Activated gamma-delta T cell treated with Interleukin-2 at 50 U/mL for 16 hours (primary cell): Measurements from ENCODE around the gene DPP3.
"Not testable (repeated sequence)": the region's sequence is repeated elsewhere in the genome, so short reads cannot be mapped to it uniquely, and the experiment has no call there.

ENCODE experiments used
- DNase-seq: peaks from one replicate; pipeline ENCODE4 v3.0.0-alpha.2; 2020

Gene DPP3

DNA sequence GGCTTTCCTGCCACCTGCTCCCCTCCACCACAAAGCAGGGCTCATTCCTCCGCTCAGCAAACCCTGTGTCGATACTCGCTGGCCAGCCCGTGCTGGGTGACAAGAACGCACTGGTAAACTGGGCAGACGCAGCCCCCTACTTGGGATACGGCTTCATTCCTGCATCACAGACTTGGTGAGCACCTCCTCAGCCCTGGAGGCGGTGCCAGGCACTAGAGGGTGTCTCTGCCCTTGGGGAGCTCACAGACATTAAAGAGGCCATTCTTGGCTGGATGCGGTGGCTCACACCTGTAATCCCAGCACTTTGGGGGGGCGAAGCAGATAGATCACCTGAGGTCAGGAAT, 59.6 kb downstream of the DPP3 start:
- no peak for DNase-seq

DNA sequence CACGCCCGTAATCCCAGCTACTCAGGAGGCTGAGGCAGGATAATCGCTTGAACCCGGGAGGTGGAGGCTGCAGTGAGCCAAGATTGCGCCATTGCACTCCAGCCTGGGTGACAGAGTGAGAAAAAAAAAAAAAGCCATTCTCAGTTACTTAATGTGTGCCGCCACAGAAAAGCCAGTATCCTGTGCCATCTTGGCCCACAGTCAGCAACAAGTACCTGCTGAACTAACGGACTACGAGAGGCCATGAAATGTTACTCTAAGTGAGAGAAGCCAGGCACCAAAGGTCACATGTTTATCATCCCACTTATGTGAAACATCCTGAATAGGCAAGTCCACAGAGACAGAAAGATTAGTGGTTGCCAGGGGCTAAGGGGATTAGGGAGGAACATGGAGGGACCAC, 60.4 kb downstream of the DPP3 start:
- not testable (repeated sequence) for DNase-seq

DNA sequence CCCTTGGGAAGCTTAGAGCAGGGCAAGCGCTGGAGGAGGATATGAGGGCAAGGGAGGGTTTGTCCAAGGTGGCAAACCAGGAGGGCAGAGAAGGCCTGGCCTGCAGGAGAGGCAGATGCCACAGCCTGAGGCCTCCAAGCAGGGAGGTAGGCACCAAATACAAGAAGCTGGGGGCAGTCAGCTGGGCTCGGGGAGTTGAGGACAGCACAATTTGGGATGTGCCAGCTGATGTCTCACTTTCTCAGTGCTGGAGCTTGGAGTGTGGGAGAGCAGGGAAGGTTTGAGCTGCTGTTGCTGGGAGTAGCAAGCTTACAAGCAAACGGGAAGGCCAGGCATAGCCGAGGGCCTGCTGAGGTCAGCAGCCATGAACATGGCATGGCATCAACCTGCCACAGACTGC, 61.7 kb downstream of the DPP3 start:
- no peak for DNase-seq

DNA sequence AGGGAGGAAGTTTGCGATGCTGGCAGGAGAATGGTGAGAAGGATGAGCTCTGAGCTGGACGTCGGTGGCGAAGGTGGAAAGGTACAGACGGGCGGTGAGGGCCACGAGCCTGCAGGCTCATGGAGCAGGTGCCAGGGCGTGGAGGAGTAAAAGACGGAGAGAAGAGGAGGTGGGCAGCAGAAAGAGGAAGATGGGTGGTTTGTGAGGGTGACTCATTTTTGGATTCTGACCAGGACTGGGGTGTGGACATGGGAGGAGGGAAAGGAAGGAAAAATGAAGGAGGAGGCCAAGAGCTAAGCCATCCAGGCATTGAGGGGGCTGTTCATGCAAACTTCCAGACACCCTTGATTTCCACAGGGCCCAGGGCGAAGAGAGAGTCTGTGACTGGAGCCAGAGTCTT, 62.1 kb downstream of the DPP3 start:
- no peak for DNase-seq

DNA sequence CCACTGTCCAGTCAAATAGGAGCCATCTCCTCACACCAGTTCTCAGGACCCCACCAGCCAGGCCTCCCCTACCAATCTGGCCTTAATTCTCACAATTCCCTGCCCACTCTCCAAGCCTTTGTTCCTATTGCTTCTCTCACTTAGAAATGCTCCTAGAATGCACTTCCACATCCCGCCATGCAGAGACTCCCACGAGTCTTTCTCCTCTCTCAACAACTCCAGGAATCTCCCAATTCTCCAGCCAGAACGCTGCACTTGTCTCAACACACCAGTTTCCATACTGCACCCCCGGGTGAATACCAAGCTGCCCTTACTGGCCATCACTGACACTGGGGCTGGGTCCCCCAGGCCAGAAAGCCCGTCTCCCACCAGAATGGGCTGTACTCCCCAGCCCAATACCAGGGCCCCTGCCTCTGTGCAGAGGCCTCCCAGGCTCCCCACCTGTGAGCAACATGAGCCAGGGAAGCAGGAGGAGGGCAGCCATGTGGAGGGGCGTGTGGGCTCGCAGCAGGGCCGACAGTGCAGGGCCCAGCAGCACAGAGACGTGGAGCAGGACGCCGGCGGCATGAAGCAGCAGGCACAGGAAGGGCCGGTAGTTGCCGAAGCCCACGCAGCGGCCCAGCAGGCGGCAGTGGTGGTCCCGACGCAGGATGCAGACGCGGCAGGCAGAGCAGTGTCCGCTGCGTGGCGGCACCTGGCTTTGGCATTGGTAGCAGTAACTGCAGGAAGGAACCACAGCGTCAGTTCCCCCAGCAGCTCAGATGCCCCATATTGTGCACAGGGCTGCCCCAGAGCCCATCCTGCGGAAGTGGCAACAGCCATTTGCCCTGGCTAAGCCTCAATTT, 63.3 kb downstream of the DPP3 start:
- DNase-seq: peak; percentile 75

DNA sequence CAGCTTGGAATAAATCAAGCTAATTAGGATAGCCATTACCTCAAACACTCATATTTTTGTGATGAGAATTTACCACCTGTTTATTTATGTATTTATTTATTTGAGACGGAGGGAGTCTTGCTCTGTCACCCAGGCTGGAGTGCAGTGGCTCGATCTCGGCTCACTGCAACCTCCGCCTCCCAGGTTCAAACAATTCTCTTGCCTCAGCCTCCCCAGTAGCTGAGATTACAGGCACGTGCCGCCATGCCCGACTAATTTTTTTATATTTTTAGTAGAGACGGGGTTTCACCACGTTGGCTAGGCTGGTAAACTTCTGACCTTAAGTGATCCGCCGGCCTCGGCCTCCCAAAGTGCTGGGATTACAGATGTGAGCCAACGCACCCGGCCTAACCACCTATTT, 64.7 kb downstream of the DPP3 start:
- not testable (repeated sequence) for DNase-seq

DNA sequence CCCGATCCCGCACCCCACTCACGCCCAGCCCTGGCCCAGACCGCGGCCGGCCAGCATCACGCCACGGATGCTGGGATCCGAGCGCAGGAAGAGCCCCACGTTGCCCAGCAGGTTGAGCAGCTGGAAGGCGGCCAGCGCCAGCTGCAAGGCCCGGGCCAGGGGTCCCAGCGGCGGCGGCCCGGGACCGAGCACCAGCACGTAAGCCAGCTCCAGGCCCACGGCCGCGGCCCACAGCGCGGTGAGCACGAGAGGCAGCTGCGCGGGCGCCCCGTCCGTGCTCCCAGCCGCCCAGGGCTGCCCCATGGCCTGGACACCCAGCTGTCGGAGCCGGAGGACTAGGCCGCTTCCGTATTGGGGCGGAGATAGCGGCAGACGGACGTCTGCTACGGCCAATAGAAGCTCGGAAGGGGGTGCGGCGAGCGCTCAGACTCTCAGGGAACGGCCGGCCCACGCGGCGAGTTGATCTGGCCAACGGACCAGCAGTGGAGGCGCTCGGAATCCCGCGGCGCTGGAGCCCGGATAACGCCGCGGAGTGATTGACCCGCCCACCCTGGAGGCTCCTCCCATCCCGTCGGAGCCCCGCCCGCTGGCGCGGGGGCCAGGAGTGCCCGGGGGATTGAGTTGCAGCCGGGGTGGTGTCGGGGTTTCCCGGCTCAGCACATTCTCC, 65.6 kb downstream of the DPP3 start, which contains the start of gene ZDHHC24:
ZDHHC24 (minus strand) TSS at position 348 of the 667 bp plus-strand sequence; CDS start at position 303, 45 bp downstream.
- peak; percentile 74 for DNase-seq

DNA sequence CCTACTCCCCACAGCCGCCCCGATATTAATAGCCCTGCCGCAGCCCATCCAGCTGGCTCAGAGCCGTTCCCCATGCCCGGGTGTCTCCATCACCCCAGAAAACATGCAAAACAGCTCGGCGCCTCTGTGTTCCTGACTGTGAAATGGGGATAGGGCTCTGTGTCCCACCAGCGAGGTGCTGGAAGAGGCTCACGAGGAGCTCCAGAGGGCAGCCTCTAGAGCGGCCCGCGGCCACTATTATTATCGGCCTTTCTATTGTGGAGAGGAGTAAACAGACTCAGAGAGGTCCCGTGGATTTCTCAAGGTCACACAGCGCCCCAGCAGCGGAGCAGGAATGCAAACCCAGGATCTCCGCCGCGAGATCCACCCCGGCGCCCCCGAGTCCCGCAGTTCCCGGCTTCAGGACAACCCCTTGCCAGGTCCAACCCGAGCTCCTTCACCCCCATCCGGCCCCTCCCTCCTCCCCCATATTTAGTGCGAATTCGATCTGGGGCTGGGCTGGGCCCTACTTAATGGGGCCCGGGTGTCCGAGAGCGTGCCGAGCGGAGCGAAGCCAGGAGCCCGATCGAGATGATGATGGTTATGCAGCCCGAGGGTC, 66.2 kb downstream of the DPP3 start, which contains the start of gene ACTN3:
ACTN3 (plus strand) TSS at position 536 of the 598 bp plus-strand sequence; CDS start at position 571, 35 bp downstream.
- no peak for DNase-seq

DNA sequence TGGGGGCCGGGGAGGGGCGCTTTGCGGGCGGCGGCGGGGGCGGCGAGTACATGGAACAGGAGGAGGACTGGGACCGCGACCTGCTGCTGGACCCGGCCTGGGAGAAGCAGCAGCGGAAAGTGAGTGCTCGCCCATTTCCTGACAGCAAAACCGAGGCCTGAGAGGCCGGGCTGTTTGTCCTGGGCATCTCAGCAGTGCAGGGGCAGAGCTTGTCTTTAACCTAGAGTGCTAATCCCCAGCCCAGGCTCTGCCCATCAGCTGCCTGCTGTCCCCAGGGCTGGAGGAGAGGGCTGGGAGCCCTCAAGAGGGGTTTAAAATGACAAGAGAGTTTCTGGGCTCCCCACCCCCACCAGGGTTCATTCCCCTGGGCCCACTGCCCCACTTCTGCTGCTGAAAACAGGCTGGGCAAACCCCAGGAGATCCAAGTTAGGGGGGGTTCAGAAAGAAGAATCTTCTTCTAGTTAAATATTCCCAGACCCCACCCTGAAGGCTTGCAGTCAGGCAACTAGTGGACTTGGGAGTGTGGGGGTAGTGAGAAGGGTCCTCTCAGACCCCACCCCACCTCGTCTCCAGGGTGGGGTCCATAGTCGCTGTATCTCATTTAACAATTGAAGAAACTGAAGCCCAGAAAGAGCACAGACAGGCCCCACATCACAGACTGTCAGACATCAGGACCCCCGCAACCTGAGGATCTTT, 66.9 kb downstream of the DPP3 start:
- DNase-seq: no peak

DNA sequence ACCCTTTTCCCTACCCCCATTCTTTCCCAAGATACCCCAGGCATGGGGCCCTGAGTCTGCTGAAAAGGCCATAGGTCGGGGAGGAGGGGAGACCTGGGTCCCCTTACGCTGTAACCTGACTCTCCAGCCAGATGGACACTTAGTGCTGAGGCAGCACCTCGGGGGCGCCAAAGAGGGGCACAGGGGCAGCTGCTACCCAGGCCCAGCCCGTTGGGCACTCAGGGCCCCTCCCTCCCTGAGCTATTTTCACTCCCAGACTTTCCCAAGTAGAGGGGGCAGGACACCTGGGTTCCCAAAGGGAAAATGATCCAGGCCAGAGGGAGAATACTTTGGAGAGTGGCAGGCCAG, 67.4 kb downstream of the DPP3 start:
- no peak for DNase-seq

DNA sequence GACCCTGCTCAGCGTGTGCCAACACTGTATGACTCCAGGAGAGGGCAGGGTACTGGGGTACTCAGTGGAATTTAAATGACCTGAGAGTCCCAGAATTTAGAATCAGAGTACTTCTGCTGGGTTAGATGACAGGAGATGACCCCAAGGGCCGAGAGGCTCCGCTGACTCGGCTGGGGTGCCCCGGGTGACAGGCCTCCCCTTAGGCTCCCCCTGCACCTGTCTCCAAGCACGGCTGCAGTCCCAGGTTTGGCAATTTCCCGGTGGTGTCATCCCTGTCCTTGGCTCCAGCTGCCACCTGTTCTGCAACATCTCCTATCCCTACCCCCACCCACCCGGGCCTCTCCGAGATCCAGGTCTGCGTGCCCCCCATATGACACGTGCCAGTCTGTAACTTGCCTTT, 67.8 kb downstream of the DPP3 start:
- DNase-seq: no peak

DNA sequence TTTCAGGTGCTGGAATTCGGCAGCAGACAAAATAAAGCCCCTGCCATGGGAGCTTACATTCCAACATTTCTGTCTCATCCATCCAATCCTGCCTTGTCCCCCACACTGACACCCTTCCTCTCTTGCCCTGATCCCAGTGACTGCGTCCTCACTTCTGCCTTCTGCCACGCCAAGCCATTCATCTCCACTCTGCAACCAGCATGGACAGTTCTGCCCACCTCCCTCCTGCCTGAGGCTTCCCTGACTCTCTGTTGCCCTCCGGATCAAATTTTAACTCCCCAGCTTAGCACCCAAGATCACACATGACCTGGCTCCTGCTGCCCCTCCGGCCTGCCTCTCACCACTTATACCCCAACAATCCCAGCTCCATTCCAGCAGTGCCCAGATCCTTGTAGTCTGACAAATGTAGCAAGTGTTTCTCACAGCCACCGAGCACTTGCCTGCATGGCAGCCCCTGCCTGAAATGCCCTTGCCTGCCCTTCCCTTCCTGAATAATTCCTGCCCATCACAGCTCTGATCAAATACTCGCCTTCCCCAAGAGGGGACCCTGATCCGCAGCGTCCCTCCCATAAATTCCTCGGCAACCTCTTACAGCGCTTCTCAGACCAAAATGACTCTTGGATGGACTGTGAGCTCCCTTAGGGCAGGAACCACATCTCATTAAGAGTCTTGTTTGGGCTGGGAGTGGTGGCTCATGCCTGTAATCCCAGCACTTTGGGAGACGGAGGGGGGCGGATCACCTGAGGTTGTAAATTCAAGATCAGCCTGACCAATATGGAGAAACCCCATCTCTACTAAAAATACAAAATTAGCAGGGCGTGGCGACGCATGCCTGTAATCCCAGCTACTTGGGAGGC, 68.8 kb downstream of the DPP3 start:
- no peak for DNase-seq

DNA sequence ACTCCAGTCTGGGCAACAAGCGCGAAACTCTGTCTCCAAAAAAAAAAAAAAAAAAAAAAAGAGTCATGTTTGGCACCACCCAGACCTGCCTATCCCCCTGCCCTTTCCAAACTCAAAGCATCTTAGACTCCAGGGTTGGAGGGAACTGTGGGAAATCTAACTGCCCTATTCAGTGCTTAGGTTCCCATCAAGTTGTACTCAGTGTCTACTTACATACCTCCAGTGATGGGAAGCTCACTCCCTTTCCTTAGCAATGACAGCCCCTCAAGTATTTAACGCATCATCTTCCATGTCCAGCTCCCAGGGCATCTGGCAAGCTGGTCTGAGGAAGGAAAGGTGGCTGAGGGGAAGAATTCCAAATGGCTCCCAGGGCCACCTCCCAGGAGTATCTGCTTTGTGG, 69.5 kb downstream of the DPP3 start:
- DNase-seq: no peak

DNA sequence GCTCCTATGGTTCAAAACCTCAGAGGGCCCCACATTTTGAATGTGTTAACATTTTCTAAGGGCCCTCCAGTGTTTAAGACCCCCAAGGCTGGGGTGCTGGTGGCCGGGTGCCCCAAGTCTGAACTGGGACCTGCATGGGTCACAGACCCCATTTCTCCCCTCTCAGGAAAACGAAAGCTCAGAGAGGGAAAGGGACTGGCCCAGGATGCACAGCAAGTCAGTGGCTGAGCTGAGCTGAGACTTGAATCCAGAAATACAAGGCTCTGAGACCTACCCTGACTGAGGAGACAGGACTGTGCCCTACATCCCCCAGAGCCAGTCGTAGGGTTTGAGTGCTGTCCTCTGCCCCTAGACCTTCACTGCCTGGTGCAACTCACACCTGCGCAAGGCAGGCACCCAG, 70.7 kb downstream of the DPP3 start:
- DNase-seq: no peak

DNA sequence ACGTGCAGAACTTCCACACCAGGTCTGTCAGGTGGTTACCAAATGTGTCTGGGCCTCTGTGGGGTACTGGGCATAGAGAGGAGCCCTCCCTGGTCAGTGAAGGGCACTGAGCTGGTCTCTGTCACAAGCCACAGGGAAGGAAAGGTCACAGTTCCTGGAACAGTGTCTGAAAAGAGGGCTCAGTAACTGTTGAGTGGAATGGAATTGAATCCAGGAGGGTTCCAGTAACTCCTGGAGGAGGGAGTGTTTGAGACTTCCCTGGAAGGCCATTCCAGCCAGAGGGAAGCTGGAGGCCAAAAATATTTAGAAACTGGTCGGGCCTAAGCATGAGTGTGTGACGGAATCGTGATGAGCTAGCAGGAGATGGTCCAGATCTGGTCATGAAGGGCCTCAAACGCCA, 74.4 kb downstream of the DPP3 start:
- DNase-seq: no peak

DNA sequence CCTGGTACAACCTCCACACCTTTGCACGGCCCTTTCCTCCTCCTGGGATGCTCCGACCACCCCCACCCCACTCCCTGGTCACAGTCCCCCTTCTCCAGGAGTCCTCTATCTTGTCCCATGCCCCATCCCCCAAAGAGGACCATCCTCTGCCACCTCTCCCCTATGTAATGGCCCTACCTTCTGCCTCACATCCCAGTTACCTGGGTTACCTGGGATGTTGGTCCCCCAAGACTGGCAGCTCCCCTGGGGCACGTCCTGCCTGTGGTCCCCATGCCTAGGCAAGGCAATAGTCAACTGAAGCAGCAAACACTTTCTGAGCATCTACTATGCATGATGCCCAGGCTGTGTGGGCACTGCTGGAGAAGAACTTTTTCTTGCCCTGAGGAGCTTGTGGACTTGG, 75.2 kb downstream of the DPP3 start:
- no peak for DNase-seq

DNA sequence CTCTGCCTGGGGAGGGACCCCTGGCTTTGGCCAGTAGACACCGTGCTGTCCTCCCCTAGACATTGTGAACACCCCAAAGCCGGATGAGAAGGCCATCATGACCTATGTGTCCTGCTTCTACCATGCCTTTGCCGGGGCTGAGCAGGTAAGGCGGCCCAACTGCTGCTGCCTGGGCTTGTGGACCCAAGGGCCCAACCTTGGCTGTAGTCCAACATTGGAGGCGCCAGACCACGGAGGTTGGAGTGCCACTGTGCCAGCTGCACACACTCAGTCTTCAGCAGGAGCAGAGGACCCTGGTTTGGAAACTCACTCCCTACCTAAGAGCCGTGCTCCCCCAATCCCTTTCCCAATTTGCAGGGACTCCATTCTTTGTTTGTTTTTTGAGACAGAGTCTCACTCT, 75.9 kb downstream of the DPP3 start:
- no peak for DNase-seq

DNA sequence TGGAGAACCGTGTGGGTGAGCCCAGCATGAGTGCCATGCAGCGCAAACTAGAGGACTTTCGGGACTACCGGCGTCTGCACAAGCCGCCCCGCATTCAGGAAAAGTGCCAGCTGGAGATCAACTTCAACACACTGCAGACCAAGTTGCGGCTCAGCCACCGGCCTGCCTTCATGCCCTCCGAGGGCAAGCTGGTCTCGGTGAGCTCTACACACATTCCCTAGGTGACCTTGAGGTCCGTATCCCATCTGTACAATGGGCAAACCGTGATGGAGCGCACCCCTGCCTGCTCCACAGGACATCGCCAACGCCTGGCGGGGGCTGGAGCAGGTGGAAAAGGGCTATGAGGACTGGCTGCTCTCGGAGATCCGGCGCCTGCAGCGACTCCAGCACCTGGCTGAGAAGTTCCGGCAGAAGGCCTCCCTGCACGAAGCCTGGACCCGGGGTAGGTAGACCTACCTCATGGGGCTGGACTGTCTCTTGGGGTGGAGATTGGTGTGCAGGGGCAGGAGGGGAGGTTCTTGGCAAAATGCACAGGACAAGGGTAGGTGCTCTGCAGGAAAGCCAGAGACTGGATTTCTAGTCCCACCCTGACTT, 77.6 kb downstream of the DPP3 start:
- no peak for DNase-seq
